Erythroblast (primary cell): ENCODE results near the gene SLC30A3.

Source experiments
- GATA1 ChIP-seq: IDR thresholded peaks from 2 replicates; pipeline ENCODE4 v1.6.1; 2011; ENCODE audit warnings: low read depth, mild to moderate bottlenecking, control low read depth, low read length, moderate library complexity
- POLR2A ChIP-seq: IDR thresholded peaks from 2 replicates; pipeline ENCODE4 v1.6.1; 2011; ENCODE audit warnings: mild to moderate bottlenecking, low read length

DNA sequence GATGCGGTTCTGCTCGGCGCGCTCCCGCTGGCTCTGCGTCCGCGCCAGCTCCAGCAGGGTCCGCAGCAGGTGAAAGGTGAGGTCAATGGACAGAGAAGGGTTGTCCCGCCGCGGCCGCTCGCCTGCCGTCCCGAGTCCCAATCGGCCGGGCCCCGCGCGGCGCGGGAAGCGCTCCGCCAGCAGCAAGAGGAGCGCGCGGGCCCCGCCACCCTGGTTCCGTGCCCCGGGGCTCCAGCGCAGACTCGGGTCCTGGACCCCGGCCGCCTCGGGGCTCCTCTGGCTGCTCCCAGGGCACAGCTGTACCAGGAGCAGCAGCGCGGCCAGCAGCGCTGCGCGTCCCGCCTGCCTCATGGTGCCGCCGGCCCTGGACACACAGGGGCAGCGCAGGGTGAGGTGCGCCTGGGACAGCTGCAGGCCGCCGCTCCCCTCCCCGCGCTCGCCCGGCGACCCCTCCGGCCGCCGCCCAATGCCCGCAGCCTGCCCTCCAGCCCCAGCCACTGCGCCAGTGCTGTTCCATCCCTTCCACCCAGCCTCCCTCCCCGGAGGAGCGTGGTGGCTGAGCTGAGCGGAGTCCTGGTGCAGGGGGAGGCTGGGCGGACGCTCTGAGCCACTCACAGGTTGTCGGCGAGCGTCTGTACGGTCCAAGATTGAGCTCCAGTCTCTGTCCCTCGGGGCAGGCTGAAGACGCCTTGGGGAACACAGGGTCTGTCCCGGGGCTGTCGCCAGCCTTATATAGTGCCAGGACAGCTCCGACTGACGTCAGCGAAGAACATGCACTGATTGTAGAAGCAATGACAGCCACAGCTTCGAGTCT lies 44.9 kb upstream of the SLC30A3 start:
- TF ChIP-seq POLR2A (no peak), GATA1 (no peak)
